ENCODE data around the gene DOK7. TPM values are rescaled to one million over a fixed set of nuclear protein-coding genes. Genes with fewer than 3 reads are reported as not detected.
A peak's percentile ranks its signal among the peaks of the same experiment; 100 is the strongest.

The DOK7 gene
- total RNA-seq, 1 experiment from 2014 or later, result 9.6 TPM

- H3K27ac ChIP-seq, result peak overlapping the region; percentile 52; the same call in 1 of the 2 replicates
- no peaks in the 10 kb centered on the region for H3K9me3 ChIP-seq (replicated peaks)
- peaks cover 28% of the 10 kb centered on the region for H3K4me1 ChIP-seq
- peak in 1 of 2 experiments; percentile 2 for DNase-seq
- H3K36me3 ChIP-seq, result peaks cover 42% of the 10 kb centered on the region
- H3K27me3 ChIP-seq, result no peaks in the 10 kb centered on the region
- no peak overlapping the region for H3K4me3 ChIP-seq
Measured at GRCh38 chr4:3521621-3522325, 58.7 kb downstream of the DOK7 start.

- Histone ChIP-seq H3K27ac (no peak overlapping the region), H3K36me3 (peaks cover 37% of the 10 kb centered on the region), H3K4me1 (peaks cover 28% of the 10 kb centered on the region), H3K9me3 (replicated peaks) (no peaks in the 10 kb centered on the region), H3K4me3 (no peak overlapping the region), H3K27me3 (no peaks in the 10 kb centered on the region)
- DNase-seq, result no peak
Measured at GRCh38 chr4:3522326-3522640, 59.2 kb downstream of the DOK7 start.

- Histone ChIP-seq H3K36me3 (peaks cover 34% of the 10 kb centered on the region), H3K27ac (no peak overlapping the region), H3K27me3 (no peaks in the 10 kb centered on the region), H3K4me1 (peaks cover 28% of the 10 kb centered on the region), H3K9me3 (replicated peaks) (no peaks in the 10 kb centered on the region), H3K4me3 (no peak overlapping the region)
- DNase-seq, result no peak
Measured at GRCh38 chr4:3522651-3523050, 59.5 kb downstream of the DOK7 start.

- Histone ChIP-seq H3K4me1 (peaks cover 28% of the 10 kb centered on the region), H3K4me3 (no peak overlapping the region), H3K27me3 (no peaks in the 10 kb centered on the region), H3K9me3 (replicated peaks) (no peaks in the 10 kb centered on the region), H3K36me3 (peaks cover 32% of the 10 kb centered on the region), H3K27ac (no peak overlapping the region)
- DNase-seq, result no peak
Measured at GRCh38 chr4:3523146-3523627, 60.1 kb downstream of the DOK7 start.

GRCh38 chr4:3523628-3524221 lies 60.6 kb downstream of the DOK7 start:
- Histone ChIP-seq H3K36me3 (peaks cover 37% of the 10 kb centered on the region), H3K4me1 (peaks cover 28% of the 10 kb centered on the region)
- no peak for DNase-seq

GRCh38 chr4:3524349-3524748 lies 61.2 kb downstream of the DOK7 start:
- H3K4me1 ChIP-seq, result peaks cover 27% of the 10 kb centered on the region
- DNase-seq, result no peak
- no peak overlapping the region for H3K27ac ChIP-seq
- H3K9me3 ChIP-seq (replicated peaks), result no peaks in the 10 kb centered on the region
- no peaks in the 10 kb centered on the region for H3K27me3 ChIP-seq
- H3K36me3 ChIP-seq, result peaks cover 35% of the 10 kb centered on the region
- no peak overlapping the region for H3K4me3 ChIP-seq

More at GRCh38 chr4:3523628-3524221, 60.6 kb downstream of the DOK7 start:
- H3K4me3 ChIP-seq, result no peak overlapping the region
- no peaks in the 10 kb centered on the region for H3K9me3 ChIP-seq (replicated peaks)
- no peaks in the 10 kb centered on the region for H3K27me3 ChIP-seq
- H3K27ac ChIP-seq, result no peak overlapping the region

- Histone ChIP-seq H3K9me3 (replicated peaks) (no peaks in the 10 kb centered on the region), H3K27me3 (no peaks in the 10 kb centered on the region), H3K36me3 (peaks cover 31% of the 10 kb centered on the region), H3K4me3 (no peak overlapping the region), H3K4me1 (peaks cover 22% of the 10 kb centered on the region), H3K27ac (no peak overlapping the region)
- DNase-seq, result no peak
Measured at GRCh38 chr4:3524920-3525319, 61.8 kb downstream of the DOK7 start.

GRCh38 chr4:3525532-3526430 lies 62.7 kb downstream of the DOK7 start:
- peaks cover 31% of the 10 kb centered on the region for H3K36me3 ChIP-seq
- no peak overlapping the region for H3K4me3 ChIP-seq
- H3K27me3 ChIP-seq, result no peaks in the 10 kb centered on the region
- no peak overlapping the region for H3K27ac ChIP-seq
- no peaks in the 10 kb centered on the region for H3K9me3 ChIP-seq (replicated peaks)
- no peak for DNase-seq
- peaks cover 13% of the 10 kb centered on the region for H3K4me1 ChIP-seq

- H3K27me3 ChIP-seq, result no peaks in the 10 kb centered on the region
- H3K9me3 ChIP-seq (replicated peaks), result no peaks in the 10 kb centered on the region
- peaks cover 30% of the 10 kb centered on the region for H3K36me3 ChIP-seq
- no peak overlapping the region for H3K4me3 ChIP-seq
- peaks cover 12% of the 10 kb centered on the region for H3K4me1 ChIP-seq
- no peak for DNase-seq
- H3K27ac ChIP-seq, result no peak overlapping the region
Measured at GRCh38 chr4:3526456-3526855, 63.4 kb downstream of the DOK7 start.

GRCh38 chr4:3527101-3527913 lies 64.2 kb downstream of the DOK7 start:
- no peaks in the 10 kb centered on the region for H3K9me3 ChIP-seq (replicated peaks)
- peaks cover 24% of the 10 kb centered on the region for H3K36me3 ChIP-seq
- no peak for DNase-seq
- peaks cover 6% of the 10 kb centered on the region; the same call in 1 of the 2 replicates for H3K4me1 ChIP-seq
- H3K27me3 ChIP-seq, result no peaks in the 10 kb centered on the region
- H3K27ac ChIP-seq, result no peak overlapping the region
- H3K4me3 ChIP-seq, result no peak overlapping the region

- no peaks in the 10 kb centered on the region for H3K27me3 ChIP-seq
- H3K4me3 ChIP-seq, result no peak overlapping the region
- no peak for DNase-seq
- H3K27ac ChIP-seq, result no peak overlapping the region
- peaks cover 23% of the 10 kb centered on the region for H3K36me3 ChIP-seq
- no peaks in the 10 kb centered on the region for H3K9me3 ChIP-seq (replicated peaks)
- peaks cover 6% of the 10 kb centered on the region; the same call in 1 of the 2 replicates for H3K4me1 ChIP-seq
Measured at GRCh38 chr4:3527914-3528876, 65.1 kb downstream of the DOK7 start.

GRCh38 chr4:3529363-3529762 lies 66.3 kb downstream of the DOK7 start:
- no peak overlapping the region for H3K27ac ChIP-seq
- peaks cover 6% of the 10 kb centered on the region; the same call in 1 of the 2 replicates for H3K4me1 ChIP-seq
- DNase-seq, result no peak
- peaks cover 5% of the 10 kb centered on the region; the same call in 1 of the 2 replicates for H3K27me3 ChIP-seq
- peaks cover 15% of the 10 kb centered on the region for H3K36me3 ChIP-seq
- no peak overlapping the region for H3K4me3 ChIP-seq
- H3K9me3 ChIP-seq (replicated peaks), result no peaks in the 10 kb centered on the region

GRCh38 chr4:3530051-3530450 lies 66.9 kb downstream of the DOK7 start:
- peaks cover 6% of the 10 kb centered on the region; the same call in 1 of the 2 replicates for H3K4me1 ChIP-seq
- peaks cover 5% of the 10 kb centered on the region; the same call in 1 of the 2 replicates for H3K27me3 ChIP-seq
- H3K4me3 ChIP-seq, result no peak overlapping the region
- H3K9me3 ChIP-seq (replicated peaks), result no peaks in the 10 kb centered on the region
- peaks cover 9% of the 10 kb centered on the region for H3K36me3 ChIP-seq
- no peak overlapping the region for H3K27ac ChIP-seq
- DNase-seq, result no peak

All from SJCRH30 (cell line).